Tibial nerve (tissue), 4 donors: ENCODE results near the gene BLNK.

Source experiments
- CTCF ChIP-seq, 5 experiments: fragments of 200-600 bp in 3 of 5; fragments of 450-650 bp in 2 of 5; sonication (generic) in 3 of 5; IDR thresholded peaks; one replicate each; pipeline ENCODE4 v1.5.1; 2016 to 2019; ENCODE audit warnings: antibody characterized with exemption in 5 of 5, mild to moderate bottlenecking in 3 of 5, moderate library complexity in 2 of 5
- EP300 ChIP-seq, 2 donors: sonication (generic); formaldehyde crosslinking; IDR thresholded peaks; one replicate each; pipeline ENCODE4 v1.6.1; 2017; ENCODE audit warnings: antibody characterized with exemption in 2 of 2, mild to moderate bottlenecking in 1 of 2
- POLR2A ChIP-seq, 2 donors: fragments of 450-650 bp; IDR thresholded peaks; one replicate each; pipeline ENCODE4 v1.6.1; 2017; ENCODE audit warnings: antibody characterized with exemption in 2 of 2, mild to moderate bottlenecking in 2 of 2, moderate library complexity in 2 of 2

GRCh38 chr10:96172666-96173065 is 98.7 kb downstream of the BLNK start:
- TF ChIP-seq CTCF (IDR thresholded peaks at IDR 0.05) (no peak), POLR2A (IDR thresholded peaks at IDR 0.05) (no peak), EP300 (IDR thresholded peaks at IDR 0.05) (no peak)
